Activated B cell treated with CpG ODN at 0.5 μM for 24 hours (primary cell): ENCODE measurements around the gene UQCRQ. TPM values are rescaled to one million over a fixed set of nuclear protein-coding genes. Genes with fewer than 3 reads are reported as not detected.

Source experiments
- ATAC-seq: fragments of 200-7000 bp; cut with Tn5 transposase; one replicate; pipeline ENCODE4 v1.10.0; 2021; ENCODE audit warnings: low read depth, mild to moderate bottlenecking, moderate library complexity
- CTCF ChIA-PET: fragments of 350-600 bp; sonication (Branson Sonifier 250); formaldehyde crosslinking; loops from one replicate; lab custom pipeline; 2021; ENCODE audit warnings: antibody characterized with exemption; lab: Charles Lee
- POLR2A ChIA-PET: fragments of 350-600 bp; sonication (Branson Sonifier 250); formaldehyde crosslinking; loops from one replicate; lab custom pipeline; 2021; ENCODE audit warnings: antibody characterized with exemption; lab: Charles Lee
- DNase-seq: peaks from one replicate; pipeline ENCODE4 v3.0.0; 2022
- H3K27ac Mint-ChIP-seq: one replicate; pipeline ENCODE4 v1.8.0; 2020; ENCODE audit warnings: mixed read lengths
- H3K27me3 Mint-ChIP-seq: one replicate; pipeline ENCODE4 v1.8.0; 2021; ENCODE audit warnings: mixed read lengths
- H3K36me3 Mint-ChIP-seq: one replicate; pipeline ENCODE4 v1.8.0; 2021; ENCODE audit warnings: low read depth, mixed read lengths
- H3K4me1 Mint-ChIP-seq: one replicate; pipeline ENCODE4 v1.8.0; 2021; ENCODE audit warnings: mixed read lengths
- H3K4me3 Mint-ChIP-seq: one replicate; pipeline ENCODE4 v1.8.0; 2020; ENCODE audit warnings: mild to moderate bottlenecking, mixed read lengths
- H3K9me3 Mint-ChIP-seq: one replicate; pipeline ENCODE4 v1.8.0; 2020; ENCODE audit warnings: mixed read lengths
- CTCF ChIP-seq: fragments of 200-600 bp; IDR thresholded peaks from one replicate; pipeline ENCODE4 v1.8.0; 2022; ENCODE audit warnings: antibody characterized with exemption, mild to moderate bottlenecking
- intact Hi-C: fragments of 100-400 bp; cut with micrococcal nuclease; formaldehyde crosslinking; loops from one replicate; pipeline ENCODE4 v1.15.1; 2024
- total RNA-seq: library from RNA; stranded (reverse); gene quantifications from 2 replicates; pipeline ENCODE4 v1.2.3, GENCODE V29; 2022

Gene UQCRQ
- total RNA-seq, 1 donor from 2014 or later: 197 TPM

GRCh38 chr5:132901036-132901435 lies 34.6 kb downstream of the UQCRQ start:
- DNase-seq: no peak
- TF ChIP-seq CTCF: no peak
- H3K9me3 Mint-ChIP-seq: no peaks in the 10 kb centered on the region
- intact Hi-C loops: no loop called here
- ChIA-PET CTCF (no interaction called here), POLR2A (interaction anchor here (0.6 kb wide), 1 partner anchor 25 kb away, joined by 4 read pairs; no protein-coding TSS in a partner anchor)
- no peaks in the 10 kb centered on the region for H3K27me3 Mint-ChIP-seq
- H3K4me3 Mint-ChIP-seq: no peak overlapping the region
- peaks cover 75% of the 10 kb centered on the region for H3K36me3 Mint-ChIP-seq
- H3K27ac Mint-ChIP-seq: no peak overlapping the region
- H3K4me1 Mint-ChIP-seq: peaks cover 7% of the 10 kb centered on the region
- no peak for ATAC-seq

- no peak overlapping the region for H3K27ac Mint-ChIP-seq
- no peak for TF ChIP-seq CTCF
- H3K4me3 Mint-ChIP-seq: no peak overlapping the region
- H3K9me3 Mint-ChIP-seq: no peaks in the 10 kb centered on the region
- ATAC-seq: no peak
- peaks cover 7% of the 10 kb centered on the region for H3K4me1 Mint-ChIP-seq
- CTCF ChIA-PET: no interaction called here
- intact Hi-C loops: no loop called here
- POLR2A ChIA-PET: no interaction called here
- no peaks in the 10 kb centered on the region for H3K27me3 Mint-ChIP-seq
- no peak for DNase-seq
- H3K36me3 Mint-ChIP-seq: peaks cover 68% of the 10 kb centered on the region
Observed at GRCh38 chr5:132901730-132902129, 35.3 kb downstream of the UQCRQ start.

- CTCF ChIA-PET: no interaction called here
- peaks cover 61% of the 10 kb centered on the region for H3K36me3 Mint-ChIP-seq
- H3K4me3 Mint-ChIP-seq: no peak overlapping the region
- H3K27ac Mint-ChIP-seq: no peak overlapping the region
- intact Hi-C loops: no loop called here
- no peak for ATAC-seq
- POLR2A ChIA-PET: no interaction called here
- H3K27me3 Mint-ChIP-seq: no peaks in the 10 kb centered on the region
- no peak for TF ChIP-seq CTCF
- DNase-seq: no peak
- peaks cover 14% of the 10 kb centered on the region for H3K4me1 Mint-ChIP-seq
- no peaks in the 10 kb centered on the region for H3K9me3 Mint-ChIP-seq
Observed at GRCh38 chr5:132905938-132906337, 39.5 kb downstream of the UQCRQ start.

GRCh38 chr5:132907161-132907560 lies 40.7 kb downstream of the UQCRQ start:
- peaks cover 62% of the 10 kb centered on the region for H3K36me3 Mint-ChIP-seq
- no peak for ATAC-seq
- peaks cover 14% of the 10 kb centered on the region for H3K4me1 Mint-ChIP-seq
- no peaks in the 10 kb centered on the region for H3K27me3 Mint-ChIP-seq
- no peak for DNase-seq
- intact Hi-C loops: no loop called here
- no peaks in the 10 kb centered on the region for H3K9me3 Mint-ChIP-seq
- H3K27ac Mint-ChIP-seq: no peak overlapping the region
- ChIA-PET POLR2A (no interaction called here), CTCF (no interaction called here)
- TF ChIP-seq CTCF: no peak
- H3K4me3 Mint-ChIP-seq: no peak overlapping the region

GRCh38 chr5:132909702-132910101 lies 43.3 kb downstream of the UQCRQ start:
- ChIA-PET CTCF (no interaction called here), POLR2A (no interaction called here)
- intact Hi-C loops: no loop called here
- TF ChIP-seq CTCF: no peak
- Mint-ChIP-seq H3K9me3 (no peaks in the 10 kb centered on the region), H3K36me3 (peaks cover 56% of the 10 kb centered on the region), H3K27ac (no peak overlapping the region), H3K4me1 (peaks cover 12% of the 10 kb centered on the region), H3K27me3 (no peaks in the 10 kb centered on the region), H3K4me3 (no peak overlapping the region)
- ATAC-seq: no peak
- no peak for DNase-seq
